Caco-2 (cell line): ENCODE measurements around the gene SRPRA. TPM values are rescaled to one million over a fixed set of nuclear protein-coding genes. Genes with fewer than 3 reads are reported as not detected.

Source experiments
- BruUV-seq: library from RNA; stranded (reverse); fragments of 400-500 nt; replicated peaks from 2 replicates; lab custom pipeline; 2021; lab: Mats Ljungman, UMichigan
- CTCF ChIA-PET: fragments of 300-600 bp; sonication (Branson Sonifier 250); formaldehyde crosslinking; loops from one replicate; lab custom pipeline; 2022; ENCODE audit warnings: antibody characterized with exemption; lab: Charles Lee
- POLR2A ChIA-PET: fragments of 300-600 bp; sonication (Branson Sonifier 250); formaldehyde crosslinking; loops from one replicate; lab custom pipeline; 2022; ENCODE audit warnings: antibody characterized with exemption; lab: Charles Lee
- DNase-seq, 2 experiments: peaks; one replicate each; pipeline versions ENCODE4 v3.0.0 to v3.0.0-alpha.2; 2020 to 2022
- H3K27me3 ChIP-seq: replicated peaks from 2 replicates; pipeline ENCODE4 v1.6.0; 2011; ENCODE audit warnings: low read length; ENCODE audit not compliant: control insufficient read depth, insufficient read depth
- H3K36me3 ChIP-seq: 2 replicates; pipeline ENCODE4 v1.5.1; 2011; ENCODE audit warnings: low read length; ENCODE audit not compliant: control insufficient read depth, insufficient read depth
- H3K4me1 ChIP-seq: fragments of 250-450 bp; sonication (Bioruptor Pico); 2 replicates; pipeline ENCODE4 v1.5.1; 2020; ENCODE audit warnings: mild to moderate bottlenecking
- H3K4me3 ChIP-seq: 2 replicates; pipeline ENCODE4 v1.5.1; 2011; ENCODE audit warnings: low read depth, mild to moderate bottlenecking, control low read depth, low read length
- H3K9me3 ChIP-seq: fragments of 250-450 bp; sonication (Bioruptor Pico); 2 replicates; pipeline ENCODE4 v1.5.1; 2020; ENCODE audit warnings: mild to moderate bottlenecking, moderate library complexity
- H3K27ac Mint-ChIP-seq: one replicate; pipeline ENCODE4 v1.8.0; 2022; ENCODE audit warnings: mixed read lengths; ENCODE audit not compliant: unreplicated experiment
- H3K27me3 Mint-ChIP-seq: one replicate; pipeline ENCODE4 v1.8.0; 2022; ENCODE audit warnings: mixed read lengths; ENCODE audit not compliant: insufficient read depth, unreplicated experiment
- H3K36me3 Mint-ChIP-seq: one replicate; pipeline ENCODE4 v1.8.0; 2022; ENCODE audit warnings: mild to moderate bottlenecking, mixed read lengths; ENCODE audit not compliant: insufficient read depth, unreplicated experiment
- H3K4me1 Mint-ChIP-seq: one replicate; pipeline ENCODE4 v1.8.0; 2022; ENCODE audit warnings: low read depth, mixed read lengths; ENCODE audit not compliant: unreplicated experiment
- H3K4me3 Mint-ChIP-seq: one replicate; pipeline ENCODE4 v1.8.0; 2022; ENCODE audit warnings: mild to moderate bottlenecking, moderate library complexity, mixed read lengths; ENCODE audit not compliant: unreplicated experiment
- H3K9me3 Mint-ChIP-seq: one replicate; pipeline ENCODE4 v1.8.0; 2022; ENCODE audit warnings: mixed read lengths; ENCODE audit not compliant: unreplicated experiment
- CTCF ChIP-seq, 2 experiments: fragments of 200-600 bp in 1 of 2; IDR thresholded peaks; 1 replicate in 1 of 2; 2 replicates in 1 of 2; pipeline versions ENCODE4 v1.5.1 to v1.8.0; 2011 to 2022; ENCODE audit warnings: antibody characterized with exemption in 1 of 2, control low read depth in 1 of 2, inconsistent platforms in 1 of 2, low read depth in 1 of 2, low read length in 1 of 2, mild to moderate bottlenecking in 1 of 2, moderate library complexity in 1 of 2; ENCODE audit not compliant: insufficient read depth in 1 of 2, severe bottlenecking in 1 of 2, unreplicated experiment in 1 of 2
- intact Hi-C: fragments of 100-400 bp; cut with micrococcal nuclease; formaldehyde crosslinking; loops from one replicate; pipeline ENCODE4 v1.10.0; 2022; ENCODE audit not compliant: unreplicated experiment
- total RNA-seq: library from RNA; stranded (reverse); gene quantifications from 2 replicates; pipeline ENCODE4 v1.2.3, GENCODE V29; 2022

SRPRA gene
- total RNA-seq, 1 experiment from 2014 or later, result 191 TPM

DNA sequence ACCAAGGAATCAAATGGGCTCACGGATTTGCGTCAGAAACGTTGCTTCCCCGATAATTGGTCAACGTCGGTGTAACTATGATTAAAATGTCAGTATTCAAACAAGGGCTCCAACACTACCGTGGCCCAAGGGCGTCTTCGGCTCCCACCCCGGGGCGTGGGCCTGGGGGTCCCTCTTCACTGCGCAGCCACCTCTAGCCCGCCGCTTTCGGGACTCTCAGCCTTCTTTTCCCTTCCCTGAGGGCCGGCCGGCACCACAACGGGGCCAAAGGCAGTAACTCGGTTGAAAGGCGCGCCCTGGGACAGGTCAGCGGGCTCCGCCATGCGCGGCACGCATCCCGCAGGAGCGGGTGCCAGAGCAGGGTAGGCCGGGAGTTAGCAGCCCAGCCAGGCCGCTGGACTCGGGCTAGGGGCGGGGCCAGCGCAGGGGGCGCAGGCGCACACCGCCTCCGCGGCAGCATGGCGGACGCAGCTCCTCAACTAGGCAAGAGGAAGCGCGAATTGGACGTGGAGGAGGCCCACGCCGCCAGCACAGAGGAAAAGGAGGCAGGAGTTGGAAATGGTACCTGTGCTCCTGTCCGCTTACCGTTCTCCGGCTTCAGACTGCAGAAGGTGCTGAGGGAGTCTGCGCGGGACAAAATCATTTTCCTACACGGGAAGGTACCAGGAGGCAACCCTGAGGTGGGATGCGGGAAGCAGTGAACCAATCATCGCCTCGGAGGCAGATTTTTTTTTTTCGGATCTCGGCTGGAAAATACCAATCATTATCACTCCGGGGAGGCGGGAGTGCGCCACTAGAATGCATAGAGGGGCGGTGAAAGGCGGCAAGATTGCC, 35.1 kb upstream of the SRPRA start, which contains the start of gene DCPS:
DCPS (plus strand) TSS at position 438 of the 834 bp plus-strand sequence; CDS start at position 459, 21 bp downstream.
- BruUV-seq, result no TSS peak
- Histone ChIP-seq H3K9me3 (no peaks in the 10 kb centered on the region), H3K36me3 (peaks cover 2% of the 10 kb centered on the region; the same call in 1 of the 2 replicates), H3K4me1 (0 out of 2 replicates have a peak, but pooled peaks cover 4% of the 10 kb centered on the region), H3K27me3 (no peaks in the 10 kb centered on the region), H3K4me3 (peak within 1 kb of the TSS; percentile 83)
- Mint-ChIP-seq H3K9me3 (no peaks in the 10 kb centered on the region), H3K4me3 (peak within 1 kb of the TSS; percentile 96), H3K27me3 (no peaks in the 10 kb centered on the region), H3K36me3 (peaks cover 61% of the 10 kb centered on the region), H3K27ac (peak within 1 kb of the TSS; percentile 97), H3K4me1 (peaks cover 12% of the 10 kb centered on the region)
- DNase-seq, result peak; percentile 94 to 99
- POLR2A ChIA-PET, result interaction anchor here (0.6 to 1.0 kb wide), 4 partner anchors 35 to 1467 kb away, joined by 3 to 9 read pairs (median 6); partner anchors contain the start of genes FOXRED1, PUS3, SRPRA and ST3GAL4
- intact Hi-C loops, result loop anchor here (1.0 kb wide), 2 partner anchors 21 to 35 kb away; partner anchors contain the start of genes FOXRED1 and TIRAP
- CTCF ChIA-PET, result interaction anchor here (0.5 to 1.1 kb wide), 5 partner anchors 34 to 177 kb away, joined by 3 to 6 read pairs (median 4); partner anchors contain the start of gene ST3GAL4
- no peak for TF ChIP-seq CTCF (IDR thresholded peaks at IDR 0.05; ENCODE audit: insufficient read depth in 1 of 2, low read depth in 1 of 2, low read length in 1 of 2, severe bottlenecking in 1 of 2, unreplicated experiment in 1 of 2)

DNA sequence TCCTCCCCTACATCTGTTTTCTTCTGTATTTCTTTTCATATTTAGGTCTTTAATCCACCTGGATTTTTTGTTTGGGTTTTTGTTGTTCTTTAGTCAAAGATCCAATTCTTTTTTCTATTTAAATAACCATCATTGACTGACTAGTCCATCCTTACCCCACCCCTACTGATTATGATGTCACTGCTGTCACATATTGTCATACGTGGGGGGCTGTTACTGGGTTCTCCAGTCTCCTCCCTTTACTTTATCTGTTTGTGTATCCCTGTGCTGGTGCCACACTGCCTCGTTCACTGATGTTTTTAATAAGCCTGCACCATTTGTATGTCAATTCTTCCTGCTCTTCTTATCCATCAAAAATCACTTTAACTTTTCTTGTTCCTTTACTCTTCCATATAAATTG, 28.3 kb upstream of the SRPRA start:
- H3K36me3 Mint-ChIP-seq, result peaks cover 63% of the 10 kb centered on the region
- H3K4me3 ChIP-seq, result no peak overlapping the region
- POLR2A ChIA-PET, result no interaction called here
- no peaks in the 10 kb centered on the region for H3K27me3 Mint-ChIP-seq
- H3K9me3 ChIP-seq, result no peaks in the 10 kb centered on the region
- H3K27me3 ChIP-seq, result no peaks in the 10 kb centered on the region
- no peaks in the 10 kb centered on the region for H3K9me3 Mint-ChIP-seq
- H3K4me3 Mint-ChIP-seq, result no peak overlapping the region
- no peak for TF ChIP-seq CTCF (IDR thresholded peaks at IDR 0.05; ENCODE audit: insufficient read depth in 1 of 2, low read depth in 1 of 2, low read length in 1 of 2, severe bottlenecking in 1 of 2, unreplicated experiment in 1 of 2)
- intact Hi-C loops, result no loop called here
- CTCF ChIA-PET, result no interaction called here
- DNase-seq, result no peak
- no peaks in the 10 kb centered on the region for H3K4me1 Mint-ChIP-seq
- H3K27ac Mint-ChIP-seq, result no peak overlapping the region
- H3K4me1 ChIP-seq, result no peaks in the 10 kb centered on the region
- BruUV-seq, result no TSS peak
- peaks cover 6% of the 10 kb centered on the region for H3K36me3 ChIP-seq

DNA sequence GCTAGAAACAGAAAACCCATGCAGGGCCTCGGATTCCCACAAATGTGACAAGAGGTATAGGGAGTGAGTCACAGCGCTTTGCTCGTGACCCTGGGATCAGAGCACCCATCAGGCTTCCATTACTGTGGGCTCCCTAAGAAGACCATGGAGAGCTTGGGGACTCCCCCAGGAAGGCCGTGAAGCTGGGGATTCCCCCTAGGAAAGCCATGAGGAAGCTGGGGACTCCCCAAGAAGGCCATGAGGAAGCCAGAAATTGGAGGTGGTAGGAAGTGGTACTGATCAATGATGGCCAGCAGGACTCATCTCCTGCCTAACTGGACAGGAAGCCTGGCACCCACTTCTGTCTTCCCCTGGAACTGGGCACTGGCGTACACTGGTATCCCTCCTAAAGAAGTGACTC, 25.0 kb upstream of the SRPRA start:
- no peak overlapping the region for H3K4me3 Mint-ChIP-seq
- peaks cover 53% of the 10 kb centered on the region for H3K36me3 Mint-ChIP-seq
- ChIA-PET CTCF (no interaction called here), POLR2A (no interaction called here)
- TF ChIP-seq CTCF (IDR thresholded peaks at IDR 0.05; ENCODE audit: insufficient read depth in 1 of 2, low read depth in 1 of 2, low read length in 1 of 2, severe bottlenecking in 1 of 2, unreplicated experiment in 1 of 2), result no peak
- no peaks in the 10 kb centered on the region for H3K9me3 Mint-ChIP-seq
- BruUV-seq, result no TSS peak
- H3K27me3 ChIP-seq, result no peaks in the 10 kb centered on the region
- DNase-seq, result no peak
- no peaks in the 10 kb centered on the region for H3K9me3 ChIP-seq
- no peak overlapping the region for H3K4me3 ChIP-seq
- no peak overlapping the region for H3K27ac Mint-ChIP-seq
- H3K4me1 Mint-ChIP-seq, result no peaks in the 10 kb centered on the region
- peaks cover 12% of the 10 kb centered on the region for H3K4me1 ChIP-seq
- intact Hi-C loops, result no loop called here
- peaks cover 8% of the 10 kb centered on the region for H3K36me3 ChIP-seq
- no peaks in the 10 kb centered on the region for H3K27me3 Mint-ChIP-seq
